Measurements from ENCODE around the gene NDUFB11. TPM values are rescaled to one million over a fixed set of nuclear protein-coding genes. Genes with fewer than 3 reads are reported as not detected.
A peak's percentile ranks its signal among the peaks of the same experiment; 100 is the strongest.

Gene NDUFB11
- 59.8 and 65.3 TPM in 2 replicates for total RNA-seq

DNA sequence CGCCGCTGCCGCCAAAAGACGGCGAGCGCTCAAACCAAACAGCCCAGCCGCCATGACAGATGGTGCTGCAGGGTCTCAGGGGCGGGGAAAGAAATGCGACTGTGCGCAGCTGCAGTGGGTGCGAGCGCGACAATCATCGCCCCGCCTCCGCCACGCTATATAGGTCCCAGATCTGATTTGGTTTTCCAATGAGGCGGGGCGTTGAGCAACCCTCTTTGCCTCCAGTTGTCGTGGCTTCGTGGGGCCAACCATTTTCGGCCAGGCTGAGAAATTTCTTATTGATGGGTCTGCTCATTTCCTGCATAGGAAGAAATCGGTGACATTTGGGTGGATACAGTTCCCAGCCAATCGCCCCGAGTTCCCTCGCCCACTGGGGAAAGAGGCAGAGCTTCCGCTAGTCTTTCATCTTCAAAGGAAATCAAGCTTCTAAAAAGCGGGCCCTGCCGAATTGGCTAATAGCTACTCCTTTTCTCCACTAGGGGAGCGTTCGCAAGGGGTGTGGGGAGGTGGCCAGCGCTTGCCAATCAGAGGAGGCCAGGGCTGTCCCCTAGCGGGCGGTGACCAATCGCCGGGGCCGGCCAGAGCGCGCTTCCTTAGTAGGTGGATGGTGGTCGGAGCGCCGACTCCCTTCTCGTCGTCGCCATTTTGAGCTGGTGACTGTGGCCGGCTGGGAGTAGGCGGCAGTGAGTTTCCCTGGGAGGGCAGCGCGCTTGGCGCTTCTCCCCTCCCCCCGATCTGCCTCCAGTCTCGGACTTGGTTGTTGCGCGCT, at the start of gene NDUFB11, which contains the start of gene RBM10:
Gene NDUFB11 (minus strand): TSS at position 77 of the 769 bp plus-strand sequence. CDS start 23 bp downstream, at position 54.
Gene RBM10 (plus strand): TSS at position 596 of the 769 bp plus-strand sequence. CDS start 2,261 bp downstream, outside the sequence.
- DNase-seq: peak; percentile 95

DNA sequence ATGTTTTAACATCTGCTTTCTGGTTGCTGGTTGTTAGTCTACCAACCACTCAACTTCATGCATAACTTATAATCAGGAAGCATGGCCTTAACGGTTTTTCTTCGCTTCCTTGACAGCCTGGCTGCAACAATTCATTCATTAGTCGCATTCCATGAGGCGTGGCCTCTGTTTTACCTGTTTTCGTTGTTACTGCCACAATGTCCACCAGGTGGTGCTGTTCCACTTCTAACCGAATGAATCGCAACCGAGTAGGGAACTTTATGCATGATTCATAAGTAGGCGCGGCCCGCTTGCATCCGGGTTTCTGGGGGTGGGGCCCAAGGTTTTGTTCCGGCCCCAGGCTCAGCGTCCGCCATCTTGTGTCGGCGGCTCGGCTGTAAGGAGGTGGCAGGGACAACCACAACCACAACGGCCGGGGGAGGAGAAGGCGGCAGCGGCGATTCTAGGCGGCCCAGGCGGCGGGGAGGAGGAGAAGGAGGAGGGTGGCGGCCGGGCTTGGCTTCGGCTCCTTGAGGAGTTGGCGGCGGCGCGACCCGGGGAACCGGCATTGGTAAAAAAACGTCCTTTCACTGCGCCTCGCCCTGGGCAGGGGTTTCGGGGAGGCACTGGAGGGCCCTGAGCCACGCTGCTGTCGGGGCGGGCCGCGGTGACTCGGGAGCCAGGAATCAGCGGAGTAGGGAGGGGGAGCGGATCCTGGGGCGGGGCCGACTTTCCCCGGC, 49.1 kb upstream of the NDUFB11 start, which contains the start of gene UBA1:
Gene UBA1 (plus strand): TSS at position 355 of the 719 bp plus-strand sequence. CDS start 4,974 bp downstream, outside the sequence.
- peak; percentile 95 for DNase-seq

DNA sequence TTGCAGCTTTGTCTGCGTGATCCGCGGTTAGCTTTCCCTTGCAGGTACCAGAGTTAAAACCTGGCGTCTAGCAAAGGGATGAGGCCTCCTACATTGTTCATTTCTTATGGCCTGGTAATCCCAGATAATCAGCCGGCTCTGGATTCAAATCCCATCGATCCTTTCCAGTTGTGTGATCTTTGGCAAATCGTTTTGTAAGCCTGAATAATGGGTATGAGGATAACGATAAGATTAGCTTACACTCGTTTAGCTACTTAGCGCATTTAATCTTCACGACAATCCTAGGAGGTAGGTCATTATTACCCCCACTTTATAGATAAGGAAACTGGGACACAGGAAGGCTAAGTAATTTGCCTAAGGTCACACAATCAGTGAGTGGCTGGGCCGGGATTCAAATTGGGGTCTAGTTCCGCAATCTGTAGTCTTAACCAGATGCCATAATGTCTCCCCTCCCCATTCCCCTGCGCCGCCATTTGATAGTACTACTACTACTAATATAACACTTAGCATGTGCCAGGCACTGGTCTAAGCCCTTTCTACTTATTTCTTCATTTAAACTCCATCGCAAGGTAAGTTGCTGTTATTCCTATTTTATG, 47.4 kb upstream of the NDUFB11 start:
- no peak for DNase-seq

DNA sequence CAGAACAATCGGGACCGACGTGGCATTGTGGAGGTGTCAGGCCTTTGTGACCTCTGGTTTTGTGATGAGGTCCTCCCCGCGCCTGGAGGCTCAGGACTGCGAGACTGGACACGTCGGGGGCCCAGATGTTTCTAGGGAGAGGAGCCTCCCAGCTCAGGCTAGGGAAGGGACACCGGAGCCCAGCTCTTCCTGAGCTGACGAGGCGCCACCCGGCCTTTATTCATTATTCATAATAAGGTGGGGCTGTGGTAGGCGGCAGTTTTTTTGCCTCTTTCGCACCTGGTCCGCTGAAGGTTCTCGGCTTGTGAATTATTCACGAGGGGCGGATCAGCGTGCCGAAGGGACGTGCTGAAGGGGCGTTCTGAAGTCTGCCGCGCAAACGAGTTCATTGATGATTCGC, 46.8 kb upstream of the NDUFB11 start:
- peak; percentile 14 for DNase-seq

DNA sequence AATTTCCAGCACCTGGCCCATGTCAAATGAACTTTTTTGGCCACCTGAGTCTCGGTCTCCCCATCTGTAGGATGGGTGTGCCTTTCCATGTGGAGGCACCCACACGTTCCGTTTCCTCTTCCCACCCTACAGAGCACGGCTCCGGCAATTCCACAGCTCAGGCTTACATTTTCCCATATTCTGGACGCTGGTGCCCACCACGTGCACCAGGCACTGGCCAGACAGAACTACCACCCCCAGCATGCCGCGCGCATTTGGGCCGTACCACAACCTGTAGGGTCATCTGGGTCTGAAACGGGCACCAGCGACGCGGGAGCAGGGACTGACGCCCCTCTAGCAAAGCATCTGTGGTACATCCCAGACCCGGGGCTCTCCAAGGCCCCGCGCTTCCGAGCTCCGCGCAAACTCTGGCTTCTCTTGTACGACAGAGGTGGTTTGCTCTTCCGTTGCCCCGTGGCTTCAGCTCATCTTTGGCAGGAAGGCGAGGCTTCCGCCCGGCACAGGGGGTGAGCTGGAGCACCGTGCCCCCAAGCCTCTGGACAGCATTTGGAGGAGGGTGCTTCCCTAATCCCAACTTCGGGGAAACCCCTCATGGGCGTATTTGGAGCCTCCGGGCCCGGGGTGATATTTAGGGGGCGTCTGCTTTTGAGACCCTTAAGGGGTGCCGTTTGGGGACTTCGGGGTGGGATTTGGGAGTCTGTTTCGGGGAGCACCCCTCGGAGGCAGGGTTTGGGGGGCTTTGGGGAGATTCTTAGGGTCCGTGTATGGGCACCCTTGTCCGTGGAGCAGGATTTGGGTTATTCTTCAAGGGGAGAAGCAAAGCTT, 46.2 kb upstream of the NDUFB11 start:
- peak; percentile 94 for DNase-seq

DNA sequence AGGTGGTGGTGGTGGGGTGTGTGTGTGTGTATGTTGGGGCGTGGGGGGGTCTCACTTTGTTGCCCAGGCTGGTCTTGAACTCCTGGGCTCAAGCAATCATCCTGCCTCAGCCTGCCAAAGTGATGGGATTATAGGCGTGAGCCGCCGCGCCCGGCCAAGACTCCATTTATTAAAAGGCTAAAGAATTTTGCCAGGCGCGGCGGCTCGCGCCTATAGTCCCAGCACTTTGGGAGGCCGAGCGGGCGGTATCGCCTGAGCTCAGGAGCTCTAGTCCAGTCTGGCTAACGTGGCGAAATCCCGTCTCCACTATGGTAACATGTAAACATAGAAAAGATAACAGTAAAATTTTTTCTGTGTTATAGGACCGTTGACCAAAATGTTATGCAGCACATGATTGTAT, 45.4 kb upstream of the NDUFB11 start:
- no peak for DNase-seq

DNA sequence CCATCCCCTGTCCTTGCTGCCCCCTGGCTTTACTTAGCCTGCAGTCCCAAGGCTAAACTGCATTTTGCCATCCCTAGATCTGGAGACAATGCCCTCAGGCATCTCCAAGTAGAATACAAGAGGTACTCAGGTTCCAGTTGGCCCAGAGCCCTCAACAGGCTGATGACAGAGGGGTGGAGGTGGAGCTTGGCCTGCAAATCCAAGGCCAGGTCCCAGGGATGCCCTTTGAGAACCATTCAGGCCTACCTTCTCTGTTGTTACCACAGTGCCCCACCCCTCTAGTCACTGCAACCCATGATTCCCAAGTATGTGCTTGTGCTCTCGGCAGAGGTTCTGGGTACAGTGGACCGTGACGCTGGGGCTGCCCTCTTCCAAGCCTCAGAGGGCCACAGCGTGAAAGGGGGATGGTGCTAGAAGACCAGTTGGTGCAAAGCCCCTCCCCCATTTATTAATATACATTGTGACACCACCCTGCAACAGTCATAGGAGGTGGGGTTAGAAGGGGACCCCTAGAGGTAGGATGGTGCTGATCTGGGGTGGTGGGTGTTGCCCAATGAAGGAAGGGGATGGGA, 42.7 kb upstream of the NDUFB11 start:
- DNase-seq: no peak

DNA sequence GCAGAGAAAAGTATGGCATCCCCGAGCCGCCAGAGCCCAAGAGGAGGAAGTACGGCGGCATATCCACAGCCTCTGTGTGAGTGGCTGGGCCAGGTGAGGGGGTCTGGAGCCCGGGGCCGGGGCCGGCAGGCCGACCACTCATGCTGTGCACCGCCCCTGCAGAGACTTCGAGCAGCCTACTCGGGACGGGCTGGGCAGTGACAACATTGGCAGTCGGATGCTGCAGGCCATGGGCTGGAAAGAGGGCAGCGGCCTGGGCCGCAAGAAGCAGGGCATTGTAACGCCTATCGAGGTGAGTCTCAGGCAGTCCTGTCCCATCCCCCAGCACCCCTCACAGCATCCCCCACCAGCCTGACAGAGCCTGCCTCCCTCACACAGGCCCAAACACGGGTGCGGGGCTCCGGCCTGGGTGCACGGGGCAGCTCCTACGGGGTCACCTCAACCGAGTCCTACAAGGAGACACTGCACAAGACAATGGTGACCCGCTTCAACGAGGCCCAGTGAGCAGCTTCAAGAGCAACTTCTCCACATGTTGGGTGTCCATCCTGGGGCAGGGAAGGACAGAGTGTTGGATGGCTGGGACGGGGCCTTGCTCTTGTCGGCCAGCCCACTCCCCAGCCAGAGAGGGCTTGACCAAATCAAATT, 41.7 kb upstream of the NDUFB11 start:
- DNase-seq: no peak

DNA sequence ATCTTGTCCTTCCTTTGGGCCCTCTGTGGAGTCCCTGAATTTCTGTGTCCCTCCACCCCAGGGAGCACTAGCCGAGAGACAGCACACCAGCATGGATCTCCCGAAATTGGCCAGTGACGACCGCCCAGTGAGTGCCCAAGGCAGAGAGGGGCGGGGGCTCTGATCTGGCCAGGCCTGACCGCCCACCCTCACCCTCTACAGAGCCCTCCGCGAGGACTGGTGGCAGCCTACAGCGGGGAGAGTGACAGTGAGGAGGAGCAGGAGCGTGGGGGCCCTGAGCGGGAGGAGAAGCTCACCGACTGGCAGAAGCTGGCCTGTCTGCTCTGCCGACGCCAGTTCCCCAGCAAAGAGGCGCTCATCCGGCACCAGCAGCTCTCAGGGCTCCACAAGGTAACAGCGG, 40.7 kb upstream of the NDUFB11 start:
- DNase-seq: no peak

DNA sequence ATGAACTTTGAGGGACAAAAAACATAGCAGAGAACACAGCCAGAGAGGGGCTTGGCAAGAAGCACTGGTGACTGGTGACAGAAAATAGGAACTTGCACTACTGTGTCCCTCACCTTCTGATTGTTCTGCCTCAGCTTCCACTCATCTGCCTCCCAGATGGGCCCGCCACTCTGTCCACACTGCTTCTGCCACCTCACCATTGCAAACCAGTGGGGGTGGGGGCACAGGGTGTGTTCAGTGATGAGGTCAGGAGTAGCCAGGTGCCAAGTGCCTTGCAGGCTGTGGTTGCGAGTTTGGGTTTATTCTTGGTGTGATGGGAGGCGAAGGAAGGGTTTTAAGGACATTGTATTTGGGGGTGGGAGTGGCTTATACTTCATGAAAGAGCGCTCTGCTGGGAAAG, 40.0 kb upstream of the NDUFB11 start:
- no peak for DNase-seq

DNA sequence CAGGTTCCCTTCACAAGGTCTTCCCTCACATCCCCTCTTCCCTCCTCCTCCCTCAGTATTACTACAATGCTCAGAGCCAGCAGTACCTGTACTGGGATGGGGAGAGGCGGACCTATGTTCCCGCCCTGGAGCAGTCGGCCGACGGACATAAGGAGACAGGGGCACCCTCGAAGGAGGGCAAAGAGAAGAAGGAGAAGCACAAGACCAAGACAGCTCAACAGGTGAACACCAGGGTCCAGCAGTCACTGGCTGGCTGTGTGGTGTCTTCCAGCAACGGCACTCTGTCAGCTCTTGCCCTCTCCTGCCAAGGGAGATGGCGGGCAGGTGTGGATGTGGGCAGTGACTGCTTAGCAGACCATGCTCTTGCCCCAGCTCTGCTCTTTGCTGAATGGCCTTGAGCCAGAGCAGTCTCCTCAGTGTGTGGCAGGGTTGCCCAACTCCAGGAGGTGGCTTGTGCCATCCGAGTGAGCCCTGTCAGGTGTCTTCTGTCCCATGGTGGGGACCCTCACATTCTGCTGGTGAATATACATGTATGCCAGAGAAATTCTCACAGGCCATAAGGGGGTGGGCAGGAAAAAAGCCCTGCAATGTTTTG, 37.7 kb upstream of the NDUFB11 start:
- no peak for DNase-seq

DNA sequence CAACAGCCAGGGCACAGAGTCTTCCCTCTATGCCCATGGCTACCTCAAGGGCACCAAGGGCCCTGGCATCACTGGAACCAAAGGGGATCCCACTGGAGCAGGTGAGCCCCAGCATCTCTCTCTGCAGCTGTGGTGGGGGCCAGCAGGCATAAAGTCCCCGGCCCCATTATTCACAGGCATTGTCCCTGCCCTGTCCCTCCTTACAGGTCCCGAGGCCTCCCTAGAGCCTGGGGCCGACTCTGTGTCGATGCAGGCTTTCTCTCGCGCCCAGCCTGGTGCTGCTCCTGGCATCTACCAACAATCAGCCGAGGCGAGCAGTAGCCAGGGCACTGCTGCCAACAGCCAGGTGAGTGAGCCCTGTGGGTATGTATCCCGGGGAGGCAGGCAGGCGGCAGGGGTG, 36.8 kb upstream of the NDUFB11 start:
- DNase-seq: no peak

DNA sequence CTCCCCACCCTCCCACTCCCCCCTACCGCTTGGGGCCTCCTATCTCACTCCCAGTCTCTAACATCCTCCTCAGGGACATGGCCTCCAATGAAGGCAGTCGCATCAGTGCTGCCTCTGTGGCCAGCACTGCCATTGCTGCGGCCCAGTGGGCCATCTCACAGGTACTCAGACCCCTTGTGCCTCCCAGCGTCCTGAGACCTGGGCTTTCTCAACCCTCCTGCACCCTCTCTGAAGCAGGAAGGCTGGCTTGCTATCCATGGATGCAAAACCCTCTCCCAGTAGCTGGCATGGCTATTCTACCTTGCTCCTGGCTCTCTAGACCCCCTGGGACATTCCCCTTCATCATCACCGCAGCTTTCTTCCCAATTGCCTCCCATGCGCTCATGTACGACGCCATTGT, 35.8 kb upstream of the NDUFB11 start:
- DNase-seq: no peak

DNA sequence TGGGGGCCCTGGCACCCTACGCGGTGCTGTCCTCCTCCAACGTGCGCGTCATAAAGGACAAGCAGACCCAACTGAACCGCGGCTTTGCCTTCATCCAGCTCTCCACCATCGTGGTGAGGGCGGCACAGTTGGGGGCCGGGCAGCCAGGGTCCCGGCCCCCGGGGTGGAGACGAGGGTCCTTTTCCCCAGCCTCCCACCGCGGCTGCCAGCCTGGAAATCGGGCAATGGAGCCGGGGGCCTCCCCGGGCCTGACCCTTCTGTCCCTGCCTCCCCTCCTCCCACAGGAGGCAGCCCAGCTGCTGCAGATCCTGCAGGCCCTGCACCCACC, 35.4 kb upstream of the NDUFB11 start:
- no peak for DNase-seq

DNA sequence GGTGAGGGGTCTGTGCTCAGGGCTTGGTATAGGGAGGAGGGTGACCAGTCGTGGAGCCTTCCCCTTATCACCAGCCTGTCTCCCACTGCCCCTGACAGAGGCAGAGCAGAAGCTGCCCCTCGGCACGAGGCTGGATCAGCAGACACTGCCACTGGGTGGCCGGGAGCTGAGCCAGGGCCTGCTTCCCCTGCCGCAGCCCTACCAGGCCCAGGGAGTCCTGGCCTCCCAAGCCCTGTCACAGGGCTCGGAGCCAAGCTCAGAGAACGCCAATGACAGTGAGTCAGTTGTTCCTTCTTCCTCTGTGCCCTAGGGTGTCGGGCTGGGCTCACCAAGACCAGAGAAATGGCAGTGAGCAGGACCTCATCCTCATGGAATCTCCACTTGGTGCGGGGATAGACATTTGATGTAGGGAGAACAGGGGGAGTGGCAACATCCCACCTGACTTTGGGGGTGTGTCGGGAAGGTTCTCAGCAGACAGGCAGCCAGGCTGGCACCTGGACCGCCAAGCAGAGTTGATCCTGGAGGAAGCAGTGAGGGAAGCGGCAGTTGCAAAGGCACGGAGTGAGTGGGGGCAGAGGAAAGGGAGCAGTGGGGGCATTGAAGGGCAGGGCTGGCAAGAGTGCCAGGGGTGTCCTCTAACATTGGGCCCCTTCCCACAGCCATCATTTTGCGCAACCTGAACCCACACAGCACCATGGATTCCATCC, 34.9 kb upstream of the NDUFB11 start:
- no peak for DNase-seq

DNA sequence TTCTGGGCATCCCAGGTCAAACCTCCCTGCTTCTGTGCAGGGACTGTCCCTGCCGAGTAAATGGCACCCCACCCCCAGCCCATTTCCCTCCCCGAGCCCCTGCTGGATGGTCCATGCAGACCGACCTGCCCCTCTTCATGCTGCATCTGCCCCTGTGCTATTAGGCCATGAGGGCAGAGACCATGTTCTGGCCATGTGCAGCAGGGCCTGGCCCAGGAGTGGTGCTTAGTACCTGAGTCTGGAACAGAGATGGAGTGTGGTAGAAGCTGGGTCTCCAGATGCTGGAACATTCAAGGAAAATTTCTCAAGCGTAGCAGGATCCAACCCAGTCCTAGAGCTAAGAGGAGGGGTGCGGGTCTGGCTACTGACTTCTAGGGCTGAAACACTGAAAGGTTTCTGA, 33.8 kb upstream of the NDUFB11 start:
- no peak for DNase-seq

DNA sequence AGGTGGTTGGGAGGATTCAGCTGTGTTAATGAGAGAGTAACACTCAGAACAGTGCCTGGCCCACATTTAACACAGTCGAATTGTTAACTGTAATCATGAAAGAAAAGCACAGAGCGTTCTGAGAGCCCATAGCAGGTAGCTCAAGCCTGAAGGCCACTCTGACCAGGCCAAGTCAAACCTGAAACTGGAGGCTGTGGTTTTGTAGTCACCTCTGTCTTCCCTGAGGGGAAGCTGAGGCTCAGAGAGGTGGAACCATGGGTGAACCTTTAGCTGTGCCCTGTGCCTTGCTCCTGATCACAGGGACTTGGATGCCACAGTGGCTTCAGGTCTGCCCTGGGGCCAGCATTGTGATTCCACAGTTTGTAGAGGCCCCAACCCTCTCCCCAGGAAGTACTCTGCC, 32.6 kb upstream of the NDUFB11 start:
- DNase-seq: no peak

DNA sequence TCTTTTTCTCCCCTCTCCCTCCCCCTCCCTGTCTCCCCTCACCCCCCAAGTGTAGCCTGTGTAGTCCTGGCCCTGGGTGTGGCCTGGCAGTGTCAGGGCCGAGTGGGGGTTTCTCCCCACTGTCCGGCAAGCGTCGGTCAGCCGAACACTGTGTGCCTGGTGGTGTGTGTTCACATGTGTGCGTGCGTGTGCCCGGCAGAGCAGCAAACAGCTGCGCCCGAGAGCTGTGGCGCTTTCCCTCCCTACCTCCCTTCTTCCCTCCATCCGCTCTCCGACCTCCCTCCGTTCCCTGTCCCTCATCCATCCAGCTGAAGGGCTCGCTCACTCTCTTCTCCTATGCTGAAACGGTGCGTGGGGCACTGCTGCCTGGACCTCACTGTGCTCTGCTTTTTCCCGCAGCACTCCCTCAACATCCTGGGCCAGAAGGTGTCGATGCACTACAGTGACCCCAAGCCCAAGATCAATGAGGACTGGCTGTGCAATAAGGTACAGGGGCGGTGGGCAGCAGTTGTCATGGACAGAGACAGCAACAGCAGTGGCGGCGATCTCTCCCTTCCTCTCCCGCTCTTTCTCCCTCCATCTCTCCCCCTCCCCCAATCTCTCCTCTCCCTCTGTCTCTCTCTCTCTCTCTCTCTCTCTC, 31.7 kb upstream of the NDUFB11 start:
- DNase-seq: no peak

DNA sequence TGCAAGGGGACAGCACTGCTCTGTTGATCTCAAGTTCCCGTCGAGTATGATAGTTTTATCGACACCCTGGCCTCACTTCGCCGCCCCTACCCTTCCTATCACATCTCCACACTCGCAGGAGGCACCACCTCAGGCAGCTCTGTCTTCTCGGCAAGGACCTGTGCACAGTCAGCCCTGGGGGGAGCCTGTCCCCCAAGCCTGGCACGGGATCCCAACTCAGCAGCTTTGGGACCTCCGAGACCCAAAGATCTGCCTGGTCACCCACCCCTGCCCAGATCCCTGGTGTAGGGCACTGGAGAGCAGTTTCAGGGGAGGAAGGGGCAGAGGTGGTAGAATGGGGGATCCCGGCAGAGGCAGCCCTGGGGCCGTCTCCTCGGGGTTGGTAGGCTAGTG, 31.1 kb upstream of the NDUFB11 start:
- DNase-seq: no peak

All from dermis blood vessel endothelial cell (primary cell).